OCI-LY3 (cell line): ENCODE results near the gene GBX2.

Experiments used
- EZH2phosphoT487 ChIP-seq: fragments of 200-600 bp; shearing (Covaris generic); IDR thresholded peaks from 2 replicates; pipeline ENCODE4 v1.6.1; 2018; ENCODE audit warnings: antibody characterized with exemption, mixed run types, low read depth
- TF ChIP-seq, protein P1 (sequence below): fragments of 200-600, 300-600 bp; sonication (generic); IDR thresholded peaks from 2 replicates; pipeline ENCODE4 v1.5.1; 2014; ENCODE audit warnings: antibody characterized with exemption, low read length, low read depth

- TF ChIP-seq, protein P1, sequence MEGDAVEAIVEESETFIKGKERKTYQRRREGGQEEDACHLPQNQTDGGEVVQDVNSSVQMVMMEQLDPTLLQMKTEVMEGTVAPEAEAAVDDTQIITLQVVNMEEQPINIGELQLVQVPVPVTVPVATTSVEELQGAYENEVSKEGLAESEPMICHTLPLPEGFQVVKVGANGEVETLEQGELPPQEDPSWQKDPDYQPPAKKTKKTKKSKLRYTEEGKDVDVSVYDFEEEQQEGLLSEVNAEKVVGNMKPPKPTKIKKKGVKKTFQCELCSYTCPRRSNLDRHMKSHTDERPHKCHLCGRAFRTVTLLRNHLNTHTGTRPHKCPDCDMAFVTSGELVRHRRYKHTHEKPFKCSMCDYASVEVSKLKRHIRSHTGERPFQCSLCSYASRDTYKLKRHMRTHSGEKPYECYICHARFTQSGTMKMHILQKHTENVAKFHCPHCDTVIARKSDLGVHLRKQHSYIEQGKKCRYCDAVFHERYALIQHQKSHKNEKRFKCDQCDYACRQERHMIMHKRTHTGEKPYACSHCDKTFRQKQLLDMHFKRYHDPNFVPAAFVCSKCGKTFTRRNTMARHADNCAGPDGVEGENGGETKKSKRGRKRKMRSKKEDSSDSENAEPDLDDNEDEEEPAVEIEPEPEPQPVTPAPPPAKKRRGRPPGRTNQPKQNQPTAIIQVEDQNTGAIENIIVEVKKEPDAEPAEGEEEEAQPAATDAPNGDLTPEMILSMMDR = no peak
- no peak for TF ChIP-seq EZH2phosphoT487
Measured at GRCh38 chr2:236168110-236169080, at the start of gene GBX2.
